ENCODE measurements around the gene PTX4.

DNA sequence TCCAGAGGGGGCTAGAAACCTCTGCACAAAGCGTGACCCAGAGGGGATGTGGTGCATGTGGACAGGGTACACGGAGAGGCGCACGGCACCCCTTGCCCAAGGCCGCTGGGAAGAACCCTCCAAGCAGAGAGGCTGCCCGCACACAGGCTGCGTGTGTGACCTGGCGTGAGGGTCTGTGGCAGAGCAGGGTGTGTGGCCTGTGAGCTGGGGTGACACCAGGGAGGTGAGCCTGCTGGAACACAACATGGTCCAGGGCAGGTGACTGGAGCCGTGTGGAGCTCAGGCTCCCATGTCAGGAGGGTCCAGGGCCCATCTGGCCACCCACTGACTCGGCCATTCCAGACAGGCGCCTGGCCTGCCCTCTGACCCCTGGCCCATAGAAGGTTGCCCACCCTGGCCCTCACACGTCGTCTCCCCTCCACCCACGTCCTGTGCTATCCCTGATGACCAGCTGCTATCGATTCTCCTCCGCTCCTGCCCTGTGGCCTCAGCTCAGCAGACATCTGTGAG, 29.9 kb upstream of the PTX4 start:
- no peak for TF ChIP-seq CTCF (IDR thresholded peaks at IDR 0.05)
- no peak for TF ChIP-seq POLR2AphosphoS5 (IDR thresholded peaks at IDR 0.05)

Measured in gastroesophageal sphincter (tissue), 3 donors.